GM10266 (cell line): ENCODE measurements around the gene CD58.

Experiments
- DNase-seq: peaks from one replicate; pipeline ENCODE4 v3.0.0; 2012; ENCODE audit errors: extremely low spot score
- CTCF ChIP-seq: IDR thresholded peaks from 2 replicates; pipeline ENCODE4 v1.5.1; 2012; ENCODE audit warnings: mild to moderate bottlenecking, low read depth; ENCODE audit not compliant: control insufficient read depth, insufficient read depth; ENCODE audit errors: missing control alignments

Gene CD58

GRCh38 chr1:116559304-116559761 lies 11.5 kb downstream of the CD58 start:
- TF ChIP-seq CTCF = no peak
- DNase-seq = no peak

GRCh38 chr1:116558571-116558970 lies 12.3 kb downstream of the CD58 start:
- DNase-seq = no peak
- TF ChIP-seq CTCF = no peak

- DNase-seq = no peak
- TF ChIP-seq CTCF = no peak
These were observed 12.7 kb downstream of the CD58 start for GRCh38 chr1:116558140-116558549.

DNA sequence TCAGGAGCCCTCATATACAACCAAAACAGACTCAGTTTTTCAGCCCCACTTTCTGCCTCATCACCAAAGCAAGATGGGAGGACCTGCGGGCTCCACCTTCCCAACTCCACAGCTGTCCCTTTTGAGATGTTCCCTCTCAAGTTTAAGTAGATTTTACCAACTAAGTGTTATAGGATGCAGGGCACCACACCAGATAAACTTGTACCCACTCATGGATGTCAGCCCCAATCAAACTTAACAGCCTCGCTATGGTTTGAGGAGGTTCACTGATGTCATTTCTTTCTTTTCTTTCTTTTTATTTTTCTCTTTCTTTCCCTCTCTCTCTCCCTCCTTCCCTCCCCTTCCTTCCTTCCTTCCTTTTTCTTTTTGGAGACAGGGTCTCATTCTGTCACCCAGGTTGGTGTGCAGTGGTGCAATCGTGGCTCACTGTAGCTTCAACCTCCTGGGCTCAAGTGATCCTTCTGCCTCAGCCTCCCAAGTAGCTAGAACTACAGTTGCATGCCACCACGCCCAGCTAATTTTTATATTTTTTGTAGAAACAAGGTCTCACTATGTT lies 13.4 kb downstream of the CD58 start:
- DNase-seq = no peak

GRCh38 chr1:116556289-116557006 lies 14.4 kb downstream of the CD58 start:
- peak; percentile 53 for DNase-seq
- no peak for TF ChIP-seq CTCF

More for the DNA sequence above, 13.4 kb downstream of the CD58 start:
- no peak for TF ChIP-seq CTCF

DNA sequence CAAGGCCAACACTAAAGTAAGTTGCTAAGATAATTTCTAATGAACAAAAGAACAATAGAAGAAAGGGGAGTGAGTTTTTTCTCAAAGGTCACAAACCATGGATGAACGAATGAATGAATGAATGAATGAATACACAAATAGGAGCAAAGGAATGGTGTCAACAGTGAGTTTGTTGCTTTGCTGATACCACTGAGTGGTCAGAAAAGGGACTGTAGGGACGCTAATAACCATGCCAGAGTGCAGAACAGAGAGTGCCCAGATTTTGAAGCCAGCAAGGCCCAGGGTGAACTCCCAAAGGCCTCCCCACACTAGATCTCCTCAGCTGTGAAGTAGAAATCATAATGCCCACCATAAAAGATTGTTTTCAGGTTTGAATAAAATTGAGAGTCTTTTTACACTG lies 15.9 kb downstream of the CD58 start:
- DNase-seq = no peak

More for the DNA sequence above, 15.9 kb downstream of the CD58 start:
- no peak for TF ChIP-seq CTCF
